KOPT-K1 (cell line): ENCODE results near the gene PTPRR.

Source experiments
- H3K27ac ChIP-seq: fragments of 200-600 bp; sonication (generic); 2 replicates; pipeline ENCODE4 v1.5.1; 2016; ENCODE audit warnings: antibody characterized with exemption, mild to moderate bottlenecking, low read depth, low read length; ENCODE audit not compliant: poor library complexity, severe bottlenecking
- H3K36me3 ChIP-seq: fragments of 200-600 bp; sonication (generic); 2 replicates; pipeline ENCODE4 v1.5.1; 2017; ENCODE audit warnings: antibody characterized with exemption, mild to moderate bottlenecking, low read length, moderate library complexity; ENCODE audit not compliant: insufficient read depth
- H3K9me3 ChIP-seq: fragments of 200-600 bp; sonication (generic); 2 replicates; pipeline ENCODE4 v1.5.1; 2017; ENCODE audit warnings: antibody characterized with exemption, low read length, mild to moderate bottlenecking; ENCODE audit not compliant: insufficient read depth, poor library complexity, severe bottlenecking

The PTPRR gene, protein sequence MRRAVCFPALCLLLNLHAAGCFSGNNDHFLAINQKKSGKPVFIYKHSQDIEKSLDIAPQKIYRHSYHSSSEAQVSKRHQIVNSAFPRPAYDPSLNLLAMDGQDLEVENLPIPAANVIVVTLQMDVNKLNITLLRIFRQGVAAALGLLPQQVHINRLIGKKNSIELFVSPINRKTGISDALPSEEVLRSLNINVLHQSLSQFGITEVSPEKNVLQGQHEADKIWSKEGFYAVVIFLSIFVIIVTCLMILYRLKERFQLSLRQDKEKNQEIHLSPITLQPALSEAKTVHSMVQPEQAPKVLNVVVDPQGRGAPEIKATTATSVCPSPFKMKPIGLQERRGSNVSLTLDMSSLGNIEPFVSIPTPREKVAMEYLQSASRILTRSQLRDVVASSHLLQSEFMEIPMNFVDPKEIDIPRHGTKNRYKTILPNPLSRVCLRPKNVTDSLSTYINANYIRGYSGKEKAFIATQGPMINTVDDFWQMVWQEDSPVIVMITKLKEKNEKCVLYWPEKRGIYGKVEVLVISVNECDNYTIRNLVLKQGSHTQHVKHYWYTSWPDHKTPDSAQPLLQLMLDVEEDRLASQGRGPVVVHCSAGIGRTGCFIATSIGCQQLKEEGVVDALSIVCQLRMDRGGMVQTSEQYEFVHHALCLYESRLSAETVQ

DNA sequence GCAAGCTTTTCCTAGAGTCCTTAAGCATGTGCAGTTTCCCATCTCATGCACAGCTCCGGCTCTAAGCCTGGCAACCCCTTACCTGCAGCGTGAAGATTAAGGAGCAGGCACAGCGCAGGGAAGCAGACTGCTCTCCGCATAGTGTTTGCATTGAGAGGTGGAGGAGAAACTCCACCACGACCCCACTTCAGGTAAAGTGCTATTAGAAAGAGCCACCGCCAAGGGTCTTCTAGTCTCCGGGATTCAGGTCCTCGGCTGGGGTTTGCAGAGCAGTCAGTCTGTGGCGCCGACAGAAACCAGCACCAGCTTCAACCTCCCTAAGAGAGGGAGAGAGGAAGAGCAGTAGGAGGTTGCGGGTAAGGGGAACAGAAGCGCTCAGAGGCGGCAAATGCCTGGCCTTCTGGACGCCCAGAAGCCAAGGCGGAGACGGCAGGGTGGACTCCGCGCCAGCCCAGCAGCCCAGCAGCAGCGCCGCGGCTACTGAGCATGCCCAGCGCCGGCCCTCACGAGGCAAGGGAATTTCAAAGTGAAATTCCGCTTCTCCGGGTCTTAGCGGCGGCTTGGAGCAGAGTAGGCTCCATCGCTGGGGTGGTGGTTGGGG lies at the start of gene PTPRR:
Gene PTPRR (minus strand): TSS at position 488 of the 601 bp plus-strand sequence. CDS start 348 bp downstream, at position 140.
- Histone ChIP-seq H3K9me3 (no peaks in the 10 kb centered on the region), H3K36me3 (no peaks in the 10 kb centered on the region), H3K27ac (no peak within 1 kb of the TSS)

DNA sequence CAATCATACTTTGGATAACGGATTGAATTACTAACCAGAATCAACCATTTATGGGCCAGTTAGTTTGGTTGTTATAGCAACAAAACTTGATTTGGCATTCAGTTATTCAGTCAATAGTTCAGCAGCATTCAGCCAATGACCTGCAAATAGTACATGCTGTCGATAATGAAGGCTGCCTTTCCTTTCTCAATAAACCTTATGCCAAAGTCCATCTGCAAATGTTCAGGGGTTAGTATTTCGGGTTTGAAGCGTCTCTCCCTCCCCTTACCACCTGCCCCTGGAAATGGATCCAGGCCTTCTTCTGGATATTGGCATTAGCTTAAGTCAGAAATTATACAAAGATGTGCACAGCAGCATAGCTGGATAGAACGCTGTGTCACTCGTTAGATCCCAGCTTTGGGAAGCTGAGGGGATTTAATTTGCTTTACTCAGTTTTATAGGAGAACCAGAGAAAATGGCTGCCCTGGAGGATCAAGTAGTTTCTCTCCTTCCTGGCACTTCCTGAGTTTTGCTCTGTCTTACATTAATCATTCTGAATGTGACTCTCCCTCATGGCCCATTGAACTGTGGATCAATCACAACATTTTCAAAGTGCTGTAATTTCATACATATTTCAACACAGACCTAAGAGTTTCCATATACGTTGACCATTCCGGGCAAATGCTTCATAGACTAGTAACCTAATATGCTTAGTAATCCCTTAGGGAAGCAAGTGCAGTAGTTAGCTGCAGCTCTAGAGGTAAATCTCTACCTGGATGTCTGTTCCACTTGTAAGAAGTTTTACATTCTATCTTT lies 46.7 kb upstream of the PTPRR start:
- no peaks in the 10 kb centered on the region for H3K9me3 ChIP-seq
- no peak overlapping the region for H3K27ac ChIP-seq
- H3K36me3 ChIP-seq: no peaks in the 10 kb centered on the region

DNA sequence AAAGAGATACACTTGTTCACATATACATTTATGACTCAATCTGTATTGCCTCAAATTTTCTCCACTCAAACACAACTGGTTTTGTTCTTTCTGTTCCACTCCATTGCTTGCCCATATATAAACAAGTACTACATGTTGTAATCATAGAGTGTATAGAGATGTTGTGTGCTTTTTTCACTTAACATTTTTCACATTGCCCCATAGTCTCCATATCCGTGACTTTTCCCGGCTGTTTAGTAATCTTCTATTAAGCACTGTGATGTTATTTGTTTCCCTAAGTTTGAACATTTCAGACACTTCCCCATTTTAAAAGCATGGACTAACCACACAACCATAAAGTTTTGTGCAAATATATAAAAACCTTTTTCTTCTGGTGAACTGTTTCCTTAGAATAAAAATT lies 45.5 kb upstream of the PTPRR start:
- Histone ChIP-seq H3K9me3 (no peaks in the 10 kb centered on the region), H3K36me3 (no peaks in the 10 kb centered on the region), H3K27ac (no peak overlapping the region)

DNA sequence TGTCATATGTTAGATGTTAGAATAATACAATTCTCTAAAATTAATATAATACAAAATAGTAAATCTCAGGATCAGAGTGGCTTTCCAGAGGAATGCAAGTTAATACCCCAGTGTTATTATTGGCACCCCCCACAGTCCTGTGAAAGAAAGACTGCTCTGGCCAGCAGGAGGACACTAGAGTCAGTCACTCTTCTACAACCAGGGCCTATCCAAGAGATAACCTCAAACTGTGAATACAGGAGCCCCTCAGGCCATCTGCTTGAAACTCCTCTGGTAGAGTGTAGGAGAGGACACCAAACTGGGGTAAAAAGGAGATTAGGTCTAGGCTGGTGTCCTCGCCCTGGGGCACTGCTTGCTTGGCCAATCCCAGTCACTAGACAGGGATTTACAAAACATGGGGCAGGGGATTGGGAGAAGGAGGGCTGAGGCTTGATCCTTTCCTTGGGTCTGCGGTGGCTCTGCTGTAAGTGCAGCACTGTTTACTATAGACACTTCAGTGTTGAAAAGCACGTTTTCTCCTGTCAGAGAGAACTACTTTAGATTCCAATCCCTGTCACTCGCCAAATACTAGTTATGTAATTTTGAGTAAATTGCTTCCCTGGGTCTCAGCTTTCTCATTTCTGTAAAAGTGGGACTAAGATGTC lies 44.5 kb upstream of the PTPRR start:
- Histone ChIP-seq H3K9me3 (no peaks in the 10 kb centered on the region), H3K27ac (no peak overlapping the region)

DNA sequence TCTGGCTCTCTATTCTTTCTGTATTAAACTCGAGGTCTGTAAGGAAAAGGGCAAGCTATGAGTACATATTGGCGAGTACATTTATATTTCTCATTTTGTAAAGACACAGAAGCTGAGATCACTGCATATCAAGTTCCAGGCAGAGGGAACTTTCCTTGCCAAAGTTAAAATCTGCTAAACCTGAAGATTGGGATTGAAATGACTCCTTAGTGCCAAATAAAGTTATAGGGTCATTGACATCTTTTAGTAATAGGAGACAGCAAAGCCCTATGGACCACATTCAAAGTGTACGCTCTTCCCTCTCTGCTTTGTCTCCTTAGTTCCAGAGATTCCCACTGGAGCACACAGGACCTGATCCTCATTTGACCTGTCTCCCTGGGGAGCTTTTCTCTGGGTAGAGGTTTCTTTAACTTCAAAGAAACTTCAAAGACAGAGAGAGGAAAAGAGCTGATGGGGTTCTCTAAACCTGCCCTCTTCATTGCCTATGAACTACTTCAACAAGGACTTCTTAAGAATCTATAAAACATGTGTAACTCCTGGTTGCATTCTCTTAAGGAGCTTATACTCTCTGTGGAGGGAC lies 42.6 kb upstream of the PTPRR start:
- Histone ChIP-seq H3K9me3 (no peaks in the 10 kb centered on the region), H3K27ac (no peak overlapping the region), H3K36me3 (no peaks in the 10 kb centered on the region)

More for the DNA sequence above, 44.5 kb upstream of the PTPRR start:
- H3K36me3 ChIP-seq: no peaks in the 10 kb centered on the region

DNA sequence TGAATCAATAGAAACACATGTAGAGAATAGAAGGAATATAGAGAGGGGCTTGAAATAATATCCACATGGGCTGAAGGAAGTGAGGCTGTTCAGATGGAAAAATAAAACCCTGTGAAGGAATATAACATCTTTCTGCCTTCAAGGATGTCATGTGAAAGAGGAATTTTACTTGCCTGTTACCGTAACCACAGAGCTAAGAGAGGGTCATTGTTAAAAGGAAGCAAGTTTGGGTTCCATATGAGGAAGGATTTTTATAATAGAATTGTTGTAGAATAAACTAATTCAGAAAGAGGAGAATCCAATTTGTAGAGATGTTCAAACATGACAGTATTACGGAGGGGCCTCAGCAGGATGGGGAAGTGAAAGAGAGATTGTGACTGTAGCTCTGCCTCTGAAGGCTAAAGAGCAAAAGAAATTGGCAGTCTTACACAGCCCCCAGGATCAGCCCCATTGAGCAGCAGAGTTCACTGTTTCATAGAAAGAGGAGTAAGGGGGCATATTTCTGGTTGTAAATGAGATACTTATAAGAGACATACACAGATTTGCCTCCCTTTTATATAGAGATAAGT lies 41.8 kb upstream of the PTPRR start:
- no peaks in the 10 kb centered on the region for H3K36me3 ChIP-seq
- H3K27ac ChIP-seq: no peak overlapping the region
- no peaks in the 10 kb centered on the region for H3K9me3 ChIP-seq

DNA sequence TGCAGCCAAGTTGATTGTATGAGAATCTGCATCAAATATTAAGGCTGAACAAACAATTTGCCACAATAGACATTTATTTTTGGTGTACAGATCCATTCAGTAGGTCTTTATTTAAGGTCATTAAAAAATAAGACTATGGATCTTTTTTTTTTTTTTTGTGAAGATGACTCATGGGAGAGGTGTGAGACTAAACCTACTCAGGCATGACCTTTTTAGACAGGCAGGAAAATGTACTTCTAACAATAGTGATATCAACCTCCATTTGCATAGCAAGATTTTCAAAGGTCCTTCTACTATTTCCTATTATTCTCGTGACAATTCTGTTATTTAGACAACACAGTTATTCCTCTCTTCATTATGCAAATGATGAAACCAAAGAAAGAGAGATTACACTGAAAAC lies 39.9 kb upstream of the PTPRR start:
- Histone ChIP-seq H3K36me3 (no peaks in the 10 kb centered on the region), H3K27ac (no peak overlapping the region), H3K9me3 (no peaks in the 10 kb centered on the region)

DNA sequence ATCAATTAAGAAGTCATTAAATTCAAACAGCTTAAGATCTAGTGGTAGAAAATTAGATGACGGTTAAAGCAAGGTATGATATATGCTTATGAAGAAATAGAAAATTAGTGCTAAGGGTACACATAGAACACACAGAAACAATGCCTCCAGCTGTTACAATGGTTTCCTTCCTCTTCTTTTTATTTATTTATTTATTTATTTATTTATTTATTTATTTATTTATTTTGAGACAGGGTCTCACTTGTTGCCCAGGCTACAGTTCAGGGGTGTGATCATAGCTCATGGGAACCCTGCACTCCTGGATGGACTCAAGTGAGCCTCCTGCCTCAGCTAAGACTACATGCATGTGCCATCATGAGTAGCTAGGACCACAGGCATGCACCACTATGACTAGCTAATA lies 34.9 kb upstream of the PTPRR start:
- no peaks in the 10 kb centered on the region for H3K36me3 ChIP-seq
- no peaks in the 10 kb centered on the region for H3K9me3 ChIP-seq
- H3K27ac ChIP-seq: no peak overlapping the region

DNA sequence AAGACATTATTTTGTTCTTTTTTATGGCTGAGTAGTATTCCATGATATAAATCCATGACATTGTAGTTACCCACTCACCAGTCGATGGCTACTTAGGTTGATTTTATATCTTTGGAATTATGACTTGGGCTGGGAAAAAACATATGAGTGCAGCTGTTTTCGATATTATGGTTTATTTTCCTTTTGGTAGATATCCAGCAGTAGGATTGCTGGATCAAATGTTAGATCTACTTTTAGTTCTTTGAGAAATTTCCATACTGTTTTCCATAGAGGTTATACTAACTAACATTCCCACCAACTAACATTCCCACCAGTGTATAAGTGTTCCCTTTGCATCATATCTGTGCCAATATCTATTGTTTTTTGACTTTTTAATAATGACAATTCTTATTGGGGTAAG lies 29.9 kb upstream of the PTPRR start:
- Histone ChIP-seq H3K9me3 (no peaks in the 10 kb centered on the region), H3K36me3 (no peaks in the 10 kb centered on the region), H3K27ac (no peak overlapping the region)

DNA sequence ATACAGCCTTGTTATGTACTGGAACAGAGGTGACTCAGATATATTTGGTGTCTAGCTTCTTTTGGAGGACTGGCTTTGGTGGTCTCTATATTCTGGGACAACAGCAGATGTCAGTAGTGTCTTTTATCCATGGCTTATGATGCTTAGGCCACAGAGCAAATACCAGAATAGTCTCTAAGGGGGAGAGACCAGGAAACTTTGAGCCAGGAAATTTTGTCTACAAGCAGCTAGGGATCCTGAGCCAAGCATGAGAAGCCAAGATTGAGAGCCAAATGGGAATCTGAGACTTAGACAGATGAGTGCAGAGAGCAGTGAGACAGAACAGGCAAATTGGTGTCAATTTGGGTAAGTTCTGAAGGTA lies 28.4 kb upstream of the PTPRR start:
- Histone ChIP-seq H3K9me3 (no peaks in the 10 kb centered on the region), H3K27ac (no peak overlapping the region), H3K36me3 (no peaks in the 10 kb centered on the region)

DNA sequence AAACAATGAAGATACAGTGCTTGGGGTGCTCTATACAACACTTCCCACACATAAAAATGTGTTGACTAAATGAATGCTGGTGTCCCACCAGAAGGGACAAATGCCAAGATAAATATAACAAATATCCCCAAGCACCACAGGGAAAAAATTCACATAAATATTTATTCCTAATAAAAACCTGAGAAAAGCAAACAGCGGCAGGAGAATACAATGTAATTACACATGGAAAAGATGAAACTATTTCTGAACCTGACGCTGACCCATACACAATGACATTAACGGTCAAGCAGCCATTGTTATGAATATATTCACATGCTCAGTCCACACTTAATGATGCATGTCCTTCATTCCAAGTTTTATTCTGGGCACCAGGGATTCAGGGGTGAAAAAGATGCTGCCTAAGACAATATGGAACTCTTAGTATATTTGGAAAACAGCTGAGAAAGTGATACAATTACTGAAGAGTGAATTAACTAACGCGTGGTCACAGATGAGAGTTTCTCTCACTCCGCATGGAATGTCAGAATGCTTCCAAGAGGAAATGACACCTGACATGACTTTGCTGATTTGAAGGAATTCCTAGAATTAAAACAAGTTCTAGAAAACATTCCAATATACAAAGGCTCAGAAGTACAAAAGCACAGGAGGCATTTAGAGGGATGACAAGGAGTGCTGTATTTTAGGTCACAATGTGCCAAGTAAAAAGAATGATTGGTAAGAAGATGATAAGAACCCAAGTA lies 27.9 kb upstream of the PTPRR start:
- no peaks in the 10 kb centered on the region for H3K9me3 ChIP-seq
- no peaks in the 10 kb centered on the region for H3K36me3 ChIP-seq

DNA sequence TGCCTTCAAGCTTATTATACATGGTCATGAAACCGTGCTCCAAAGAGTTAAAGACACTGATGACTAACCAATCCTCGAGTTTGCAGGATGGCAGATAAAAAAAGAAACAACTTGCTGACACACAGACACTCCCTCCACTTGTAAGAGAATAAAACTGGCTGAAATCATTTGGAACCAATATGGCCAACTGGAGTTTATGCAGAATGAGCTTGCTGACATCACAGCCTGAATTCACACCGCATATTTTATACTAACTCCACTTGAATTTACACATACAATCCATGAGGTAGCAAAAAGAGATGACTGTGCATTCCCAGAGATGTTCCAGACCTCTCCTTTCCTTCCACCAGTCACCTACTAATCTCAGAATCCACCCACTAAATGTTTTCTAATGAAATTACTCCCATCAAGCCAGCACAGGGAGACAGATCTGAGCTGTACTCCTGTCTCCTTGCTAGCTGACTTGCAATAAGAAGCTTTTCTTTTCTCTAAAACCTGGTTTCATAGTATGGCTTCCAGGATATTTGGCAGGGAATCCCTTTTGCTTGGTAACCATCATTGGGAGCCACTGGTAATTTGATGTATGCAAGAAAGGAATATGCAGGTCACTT lies 15.8 kb upstream of the PTPRR start:
- H3K36me3 ChIP-seq: no peaks in the 10 kb centered on the region
- no peaks in the 10 kb centered on the region for H3K9me3 ChIP-seq
- no peak overlapping the region for H3K27ac ChIP-seq

More for the DNA sequence above, 27.9 kb upstream of the PTPRR start:
- no peak overlapping the region for H3K27ac ChIP-seq

DNA sequence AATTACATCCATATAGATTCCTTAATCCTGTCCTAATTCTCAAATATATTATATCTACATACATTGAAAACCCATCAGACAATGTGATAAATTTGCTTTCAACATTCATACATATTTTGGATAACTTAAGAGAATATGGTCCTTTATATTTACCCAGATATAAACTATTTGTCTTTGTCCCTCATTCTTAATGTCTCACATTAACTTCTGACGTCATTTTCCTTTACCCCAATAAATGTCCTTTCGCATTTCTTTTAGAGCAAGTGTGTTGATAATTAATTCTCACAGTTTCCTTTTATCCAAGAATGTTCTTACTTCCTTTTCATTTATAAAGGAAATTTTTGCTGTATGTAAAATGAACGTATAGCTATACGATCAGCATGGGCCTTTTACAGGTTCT lies 12.6 kb upstream of the PTPRR start:
- Histone ChIP-seq H3K36me3 (no peaks in the 10 kb centered on the region), H3K27ac (no peak overlapping the region), H3K9me3 (no peaks in the 10 kb centered on the region)
